ENCODE data around the gene VGLL4.

DNA sequence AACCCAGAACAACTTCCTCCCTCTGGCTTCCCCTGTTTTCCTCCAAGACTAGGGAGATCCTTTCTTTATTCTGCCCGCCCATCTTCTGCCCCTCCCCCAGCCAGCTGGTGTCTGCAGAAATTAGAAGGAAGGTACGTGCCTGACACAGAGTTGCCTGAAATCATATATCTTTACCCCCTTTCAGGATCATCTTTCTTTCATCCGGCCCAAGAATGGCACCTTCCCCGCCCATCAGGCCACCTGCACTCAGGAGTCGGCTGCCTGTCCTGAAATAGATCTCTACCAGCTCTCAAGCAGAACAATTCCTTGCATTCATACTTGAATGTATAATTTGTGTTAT lies 133.7 kb downstream of the VGLL4 start:
- TF ChIP-seq CTCF (conservative IDR thresholded peaks at IDR 0.05; ENCODE audit: low read depth, low read length): no peak
- no peak for TF ChIP-seq EZH2 (IDR thresholded peaks at IDR 0.05; ENCODE audit: borderline replicate concordance, low read depth, low read length, poor library complexity, severe bottlenecking)
